SK-N-SH (cell line): Measurements from ENCODE around the gene DNAH3. TPM values are rescaled to one million over a fixed set of nuclear protein-coding genes. Genes with fewer than 3 reads are reported as not detected.
"Not testable (repeated sequence)": the region's sequence is repeated elsewhere in the genome, so short reads cannot be mapped to it uniquely, and the experiment has no call there.

Source experiments
- CTCF ChIA-PET: fragments of 300-600, 350-600 bp; formaldehyde crosslinking; extraction: SDS; loops from one replicate; lab custom pipeline; 2021; lab: Yijun Ruan, JAX
- POLR2A ChIA-PET: fragments of 350-600 bp; sonication (Branson Sonifier 250); formaldehyde crosslinking; extraction: SDS; loops from one replicate; lab custom pipeline; 2020; ENCODE audit warnings: antibody characterized with exemption, inconsistent platforms; lab: Yijun Ruan, JAX
- DNase-seq: peaks from one replicate; pipeline ENCODE4 v3.0.0; 2012
- H2AFZ ChIP-seq: fragments of 200-600 bp; sonication (generic); 2 replicates; pipeline ENCODE4 v1.8.1; 2016; ENCODE audit warnings: antibody characterized with exemption, mild to moderate bottlenecking, low read depth
- H3F3A ChIP-seq: fragments of 200-600 bp; sonication (generic); replicated peaks from 2 replicates; pipeline ENCODE3; 2016; ENCODE audit warnings: antibody characterized with exemption, mild to moderate bottlenecking; ENCODE audit not compliant: insufficient read depth
- H3K27ac ChIP-seq, 2 experiments: fragments of 200-500 bp in 1 of 2; fragments of 200-600 bp in 1 of 2; sonication (Bioruptor generic) in 1 of 2; sonication (generic), shearing (Covaris generic) in 1 of 2; 2 replicates each; pipeline versions ENCODE4 v1.5.1 to v1.6.1; 2014 to 2016; ENCODE audit warnings: low read depth in 2 of 2, inconsistent platforms in 1 of 2, low read length in 1 of 2, mild to moderate bottlenecking in 1 of 2, mixed read lengths in 1 of 2
- H3K27me3 ChIP-seq: fragments of 200-600 bp; sonication (generic), shearing (Covaris generic); 2 replicates; pipeline ENCODE4 v1.6.1; 2016; ENCODE audit warnings: mixed run types; ENCODE audit not compliant: insufficient read depth
- H3K36me3 ChIP-seq, 2 experiments: fragments of 200-500 bp in 1 of 2; fragments of 200-600 bp in 1 of 2; sonication (Bioruptor generic) in 1 of 2; sonication (generic) in 1 of 2; replicated peaks in 1 of 2; 2 replicates each; pipeline versions ENCODE3 to v1.5.1; 2014 to 2016; ENCODE audit warnings: low read length in 1 of 2, mild to moderate bottlenecking in 1 of 2; ENCODE audit not compliant: insufficient read depth in 2 of 2, control insufficient read depth in 1 of 2
- H3K4me1 ChIP-seq, 2 experiments: fragments of 200-500 bp in 1 of 2; fragments of 200-600 bp in 1 of 2; sonication (Bioruptor generic) in 1 of 2; sonication (generic), shearing (Covaris generic) in 1 of 2; 2 replicates each; pipeline versions ENCODE4 v1.5.1 to v1.6.1; 2014 to 2016; ENCODE audit warnings: low read depth in 1 of 2, low read length in 1 of 2, mixed run types in 1 of 2; ENCODE audit not compliant: insufficient read depth in 2 of 2, control insufficient read depth in 1 of 2
- H3K4me2 ChIP-seq: fragments of 200-600 bp; sonication (generic), shearing (Covaris generic); 2 replicates; pipeline ENCODE4 v1.6.1; 2017; ENCODE audit warnings: mixed run types
- H3K4me3 ChIP-seq, 2 experiments: fragments of 200-500 bp in 1 of 2; fragments of 200-600 bp in 1 of 2; sonication (Bioruptor generic) in 1 of 2; sonication (generic), shearing (Covaris generic) in 1 of 2; 2 replicates each; pipeline versions ENCODE4 v1.5.1 to v1.8.1; 2014 to 2016; ENCODE audit warnings: low read depth in 2 of 2, inconsistent platforms in 1 of 2, low read length in 1 of 2, mild to moderate bottlenecking in 1 of 2, mixed read lengths in 1 of 2, moderate library complexity in 1 of 2
- H3K79me2 ChIP-seq: fragments of 200-600 bp; sonication (generic); 2 replicates; pipeline ENCODE4 v1.8.1; 2017; ENCODE audit warnings: mild to moderate bottlenecking; ENCODE audit not compliant: insufficient read depth
- H3K9ac ChIP-seq: fragments of 200-600 bp; sonication (generic); 2 replicates; pipeline ENCODE4 v1.6.1; 2017; ENCODE audit warnings: mixed run types
- H3K9me2 ChIP-seq: fragments of 200-600 bp; sonication (generic); 2 replicates; pipeline ENCODE4 v1.6.1; 2017; ENCODE audit warnings: mixed run types
- H3K9me3 ChIP-seq: fragments of 200-600 bp; sonication (generic); 2 replicates; pipeline ENCODE4 v1.6.1; 2017; ENCODE audit warnings: mixed run types, mild to moderate bottlenecking, moderate library complexity
- H4K20me1 ChIP-seq: fragments of 200-600 bp; sonication (generic); 2 replicates; pipeline ENCODE4 v1.6.1; 2017; ENCODE audit warnings: mild to moderate bottlenecking, mixed run types; ENCODE audit not compliant: insufficient read depth
- CHD2 ChIP-seq: fragments of 150-350 bp; IDR thresholded peaks from 2 replicates; pipeline ENCODE4 v1.6.1; 2018; ENCODE audit warnings: low read length; ENCODE audit not compliant: partially characterized antibody
- ELF1 ChIP-seq: IDR thresholded peaks from 2 replicates; pipeline ENCODE4 v1.4.0; 2012
- EP300 ChIP-seq, 2 experiments: IDR thresholded peaks; 2 replicates each; pipeline versions ENCODE4 v1.4.0 to v1.6.1; 2012; ENCODE audit warnings: borderline replicate concordance in 1 of 2, low read depth in 1 of 2, low read length in 1 of 2
- EZH2phosphoT487 ChIP-seq: fragments of 200-600 bp; sonication (generic); IDR thresholded peaks from 2 replicates; pipeline ENCODE4 v1.6.1; 2017; ENCODE audit warnings: low read depth, mixed run types, mild to moderate bottlenecking, antibody characterized with exemption, moderate library complexity, borderline replicate concordance
- FOSL2 ChIP-seq: IDR thresholded peaks from 2 replicates; pipeline ENCODE4 v1.4.0; 2012; ENCODE audit warnings: low read depth, mild to moderate bottlenecking, moderate library complexity, borderline replicate concordance
- GABPA ChIP-seq: IDR thresholded peaks from 2 replicates; pipeline ENCODE4 v1.4.0; 2012; ENCODE audit warnings: low read depth, mild to moderate bottlenecking
- GATA2 ChIP-seq: sonication (generic); formaldehyde crosslinking; IDR thresholded peaks from 2 replicates; pipeline ENCODE4 v1.5.0; 2020; ENCODE audit warnings: mild to moderate bottlenecking, missing genetic modification reagents
- JUND ChIP-seq: IDR thresholded peaks from 2 replicates; pipeline ENCODE4 v1.4.0; 2012
- NRF1 ChIP-seq: IDR thresholded peaks from 2 replicates; pipeline ENCODE4 v1.6.1; 2012; ENCODE audit warnings: low read depth, mild to moderate bottlenecking, low read length
- RAD21 ChIP-seq: IDR thresholded peaks from 2 replicates; pipeline ENCODE4 v1.6.1; 2012; ENCODE audit warnings: mild to moderate bottlenecking, low read length
- RCOR1 ChIP-seq: fragments of 150-350 bp; IDR thresholded peaks from 2 replicates; pipeline ENCODE4 v1.6.1; 2017; ENCODE audit warnings: antibody characterized with exemption, low read length
- RXRA ChIP-seq: IDR thresholded peaks from 2 replicates; pipeline ENCODE4 v1.4.0; 2012; ENCODE audit warnings: low read depth, mild to moderate bottlenecking, borderline replicate concordance
- SIN3A ChIP-seq: IDR thresholded peaks from 2 replicates; pipeline ENCODE4 v1.6.1; 2012; ENCODE audit warnings: low read depth, mild to moderate bottlenecking, low read length, moderate library complexity, borderline replicate concordance
- TCF12 ChIP-seq: IDR thresholded peaks from 2 replicates; pipeline ENCODE4 v1.4.0; 2012
- TEAD4 ChIP-seq: IDR thresholded peaks from 2 replicates; pipeline ENCODE4 v1.4.0; 2012; ENCODE audit warnings: mild to moderate bottlenecking, borderline replicate concordance; ENCODE audit not compliant: insufficient read depth
- YY1 ChIP-seq: IDR thresholded peaks from 2 replicates; pipeline ENCODE4 v1.4.0; 2012; ENCODE audit warnings: low read depth, mild to moderate bottlenecking
- WGBS: methylation state at CpG from one replicate; pipeline ENCODE4 v1.1.6; 2017; ENCODE audit warnings: low lambda C conversion rate; 5-methylcytosine and 5-hydroxymethylcytosine counted together
- polyA plus RNA-seq, 3 experiments: library from polyadenylated mRNA; depleted of rRNA; stranded (reverse); fragments of >200 nt; gene quantifications; 2 replicates each; pipeline ENCODE4 v1.2.3, GENCODE V29; 2012
- TF ChIP-seq, protein P1 (sequence below): fragments of 150-350 bp; IDR thresholded peaks from 2 replicates; pipeline ENCODE4 v1.6.1; 2016; ENCODE audit warnings: mild to moderate bottlenecking, low read depth, low read length
- TF ChIP-seq, protein P2 (sequence below): IDR thresholded peaks from 2 replicates; pipeline ENCODE4 v1.4.0; 2012; ENCODE audit warnings: low read depth

The DNAH3 gene
- polyA plus RNA-seq, 1 of the 3 experiments (the other 2 are of a cell fraction), result not detected

DNA sequence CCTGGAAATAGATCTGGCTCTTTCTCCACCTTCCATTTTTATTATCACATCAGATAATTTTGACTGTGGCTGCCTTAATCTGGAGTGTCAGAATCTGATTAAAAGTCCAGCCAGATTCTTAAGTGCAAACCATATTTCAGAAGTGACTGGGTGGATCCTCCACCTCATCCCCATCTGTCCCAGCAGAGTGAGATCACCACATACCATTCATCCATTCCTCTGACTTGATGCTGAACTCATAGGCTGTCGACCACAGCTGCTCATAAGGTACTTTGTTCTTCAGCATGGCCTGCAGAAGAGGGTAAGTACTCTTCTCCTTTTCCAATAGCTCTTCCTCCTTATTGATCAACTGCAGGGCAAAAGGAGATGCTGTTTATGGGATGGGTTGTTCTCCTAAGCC, 53.5 kb downstream of the DNAH3 start:
- Histone ChIP-seq H3K9me2 (no peaks in the 10 kb centered on the region), H3K4me3 (no peak overlapping the region), H3K4me2 (no peak overlapping the region), H3K4me1 (no peaks in the 10 kb centered on the region), H3K27ac (no peak overlapping the region), H3K27me3 (no peaks in the 10 kb centered on the region), H3F3A (no peaks in the 10 kb centered on the region), H3K36me3 (no peaks in the 10 kb centered on the region), H3K9me3 (no peaks in the 10 kb centered on the region), H3K79me2 (no peaks in the 10 kb centered on the region), H4K20me1 (no peaks in the 10 kb centered on the region), H2AFZ (no peak overlapping the region; the same call in 1 of the 2 replicates), H3K9ac (no peak overlapping the region)
- TF ChIP-seq, protein P1, sequence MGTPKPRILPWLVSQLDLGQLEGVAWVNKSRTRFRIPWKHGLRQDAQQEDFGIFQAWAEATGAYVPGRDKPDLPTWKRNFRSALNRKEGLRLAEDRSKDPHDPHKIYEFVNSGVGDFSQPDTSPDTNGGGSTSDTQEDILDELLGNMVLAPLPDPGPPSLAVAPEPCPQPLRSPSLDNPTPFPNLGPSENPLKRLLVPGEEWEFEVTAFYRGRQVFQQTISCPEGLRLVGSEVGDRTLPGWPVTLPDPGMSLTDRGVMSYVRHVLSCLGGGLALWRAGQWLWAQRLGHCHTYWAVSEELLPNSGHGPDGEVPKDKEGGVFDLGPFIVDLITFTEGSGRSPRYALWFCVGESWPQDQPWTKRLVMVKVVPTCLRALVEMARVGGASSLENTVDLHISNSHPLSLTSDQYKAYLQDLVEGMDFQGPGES, result no peak
- TF ChIP-seq FOSL2 (no peak), YY1 (no peak), RCOR1 (no peak), SIN3A (no peak), GABPA (no peak), RXRA (no peak), TEAD4 (no peak), CHD2 (no peak), TCF12 (no peak), EZH2phosphoT487 (no peak), ELF1 (no peak), JUND (no peak), NRF1 (no peak), RAD21 (no peak), GATA2 (CRISPR knock-in tag) (no peak), EP300 (IDR thresholded peaks at IDR 0.05; ENCODE audit: borderline replicate concordance in 1 of 2, low read depth in 1 of 2, low read length in 1 of 2) (no peak)
- TF ChIP-seq, protein P2, sequence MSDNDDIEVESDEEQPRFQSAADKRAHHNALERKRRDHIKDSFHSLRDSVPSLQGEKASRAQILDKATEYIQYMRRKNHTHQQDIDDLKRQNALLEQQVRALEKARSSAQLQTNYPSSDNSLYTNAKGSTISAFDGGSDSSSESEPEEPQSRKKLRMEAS, result no peak
- 0% methylated on average over 1 of the region's 1 CpG for WGBS
- POLR2A ChIA-PET, result no interaction called here
- no peak for DNase-seq
- CTCF ChIA-PET, result interaction anchor here (3.6 kb wide), 1 partner anchor 247 kb away, joined by 23 read pairs; no protein-coding TSS in a partner anchor

DNA sequence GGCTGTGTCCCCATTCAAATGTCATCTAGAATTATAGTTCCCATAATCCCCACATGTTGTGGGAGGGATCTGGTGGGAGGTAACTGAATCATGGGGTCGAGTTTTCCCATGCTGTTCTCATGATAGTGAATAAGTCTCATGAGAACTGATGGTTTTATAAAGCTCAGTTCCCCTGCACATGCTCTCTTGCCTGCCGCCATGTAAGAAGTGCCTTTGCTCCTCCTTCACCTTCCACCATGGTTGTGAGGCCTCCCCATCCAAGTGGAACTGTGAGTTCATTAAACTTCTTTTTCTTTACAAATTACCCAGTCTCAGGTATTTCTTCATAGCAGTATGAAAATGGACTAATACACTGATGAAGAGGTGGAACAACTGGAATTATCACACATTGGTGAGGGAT, 55.9 kb downstream of the DNAH3 start:
- H3K4me3 ChIP-seq, H3F3A ChIP-seq, H3K4me2 ChIP-seq, H3K4me1 ChIP-seq, DNase-seq, H2AFZ ChIP-seq, H3K36me3 ChIP-seq, POLR2A ChIA-PET, H3K9me3 ChIP-seq, H3K27ac ChIP-seq, H3K79me2 ChIP-seq, H3K9ac ChIP-seq, H3K9me2 ChIP-seq, H4K20me1 ChIP-seq, H3K27me3 ChIP-seq: not testable (repeated sequence)
- WGBS, result 50% methylated on average over 2 of the region's 2 CpGs
- CTCF ChIA-PET, result interaction anchor here (0.7 kb wide), 1 partner anchor 40 kb away, joined by 3 read pairs; no protein-coding TSS in a partner anchor
